ENCODE results near the gene NETO2.

The NETO2 gene

GRCh38 chr16:47047524-47048203 is 96.1 kb downstream of the NETO2 start:
- no peak for DNase-seq (ENCODE audit: low read depth in 3 of 3, low spot score in 1 of 3)

GRCh38 chr16:47046726-47047523 is 96.8 kb downstream of the NETO2 start:
- no peak for DNase-seq (ENCODE audit: low read depth in 3 of 3, low spot score in 1 of 3)

- no peak for DNase-seq (ENCODE audit: low read depth in 3 of 3, low spot score in 1 of 3)
Observed at GRCh38 chr16:47045459-47045858, 98.3 kb downstream of the NETO2 start.

- DNase-seq (ENCODE audit: low read depth in 3 of 3, low spot score in 1 of 3): no peak
Observed at GRCh38 chr16:47045023-47045422, 98.7 kb downstream of the NETO2 start.

GRCh38 chr16:47043970-47044684 is 99.6 kb downstream of the NETO2 start:
- no peak for DNase-seq (ENCODE audit: low read depth in 3 of 3, low spot score in 1 of 3)

- DNase-seq (ENCODE audit: low read depth in 3 of 3, low spot score in 1 of 3): no peak
Observed at GRCh38 chr16:47043200-47043599, 100.5 kb downstream of the NETO2 start.

- peak; percentile 60 to 96 (median 80) for DNase-seq (ENCODE audit: low read depth in 3 of 3, low spot score in 1 of 3)
Observed at GRCh38 chr16:47037746-47038458, 105.8 kb downstream of the NETO2 start.

GRCh38 chr16:47037396-47037745 is 106.4 kb downstream of the NETO2 start:
- peak in 1 of 3 donors; percentile 10 for DNase-seq (ENCODE audit: low read depth in 3 of 3, low spot score in 1 of 3)

GRCh38 chr16:47036201-47036600 is 107.5 kb downstream of the NETO2 start:
- DNase-seq (ENCODE audit: low read depth in 3 of 3, low spot score in 1 of 3): no peak

GRCh38 chr16:47035436-47035835 is 108.3 kb downstream of the NETO2 start:
- no peak for DNase-seq (ENCODE audit: low read depth in 3 of 3, low spot score in 1 of 3)

- no peak for DNase-seq (ENCODE audit: low read depth in 3 of 3, low spot score in 1 of 3)
Observed at GRCh38 chr16:47034455-47034854, 109.3 kb downstream of the NETO2 start.

GRCh38 chr16:47033176-47033575 is 110.6 kb downstream of the NETO2 start:
- DNase-seq (ENCODE audit: low read depth in 3 of 3, low spot score in 1 of 3): no peak

GRCh38 chr16:47029724-47030123 is 114.0 kb downstream of the NETO2 start:
- no peak for DNase-seq (ENCODE audit: low read depth in 3 of 3, low spot score in 1 of 3)

- DNase-seq (ENCODE audit: low read depth in 3 of 3, low spot score in 1 of 3): no peak
Observed at GRCh38 chr16:47028767-47029377, 114.9 kb downstream of the NETO2 start.
